OCI-LY1 (cell line): ENCODE data around the gene TEP1.

Experiments
- CTCF ChIP-seq: fragments of 200-600 bp; sonication (generic), shearing (Covaris generic); IDR thresholded peaks from 2 replicates; pipeline ENCODE4 v1.5.1; 2017; ENCODE audit warnings: mild to moderate bottlenecking, antibody characterized with exemption, low read length, moderate library complexity, mixed read lengths
- EZH2 ChIP-seq: fragments of 200-600 bp; sonication (generic), shearing (Covaris generic); IDR thresholded peaks from 2 replicates; pipeline ENCODE4 v1.8.0; 2017; ENCODE audit warnings: borderline replicate concordance, mixed run types, mild to moderate bottlenecking, antibody characterized with exemption, low read length, moderate library complexity, mixed read lengths

GRCh38 chr14:20403521-20403920 is 9.8 kb downstream of the TEP1 start:
- TF ChIP-seq CTCF (no peak), EZH2 (no peak)
